ENCODE results near the gene CSNK1D. TPM values are rescaled to one million over a fixed set of nuclear protein-coding genes. Genes with fewer than 3 reads are reported as not detected.

Gene CSNK1D
- total RNA-seq, 1 experiment from 2014 or later, result 157 TPM

GRCh38 chr17:82310877-82311276, 37.4 kb upstream of the CSNK1D start:
- no peaks in the 10 kb centered on the region for H3K9me3 Mint-ChIP-seq (ENCODE audit: low read depth, unreplicated experiment)
- CTCF ChIA-PET, result no interaction called here
- BruUV-seq (replicated peaks), result no TSS peak

GRCh38 chr17:82309656-82310570, 36.4 kb upstream of the CSNK1D start:
- H3K9me3 Mint-ChIP-seq (ENCODE audit: low read depth, unreplicated experiment), result no peaks in the 10 kb centered on the region
- H3K27ac Mint-ChIP-seq (ENCODE audit: unreplicated experiment), result no peak overlapping the region
- BruUV-seq (replicated peaks), result no TSS peak
- DNase-seq, result no peak
- peaks cover 10% of the 10 kb centered on the region for H3K4me1 Mint-ChIP-seq (ENCODE audit: low read depth, unreplicated experiment)
- intact Hi-C loops (cut with micrococcal nuclease; ENCODE audit: unreplicated experiment), result no loop called here
- no peak for TF ChIP-seq CTCF (IDR thresholded peaks at IDR 0.05; ENCODE audit: unreplicated experiment)
- H3K4me3 Mint-ChIP-seq (ENCODE audit: low read depth, unreplicated experiment), result no peak overlapping the region
- H3K27me3 Mint-ChIP-seq (ENCODE audit: unreplicated experiment), result peaks cover 64% of the 10 kb centered on the region
- H3K36me3 Mint-ChIP-seq (ENCODE audit: insufficient read depth, unreplicated experiment), result no peaks in the 10 kb centered on the region
- CTCF ChIA-PET, result interaction anchor here (0.6 to 1.2 kb wide), 3 partner anchors 9 to 611 kb away, joined by 3 to 4 read pairs (median 3); no protein-coding TSS in a partner anchor

More at GRCh38 chr17:82310877-82311276, 37.4 kb upstream of the CSNK1D start:
- Mint-ChIP-seq H3K4me1 (ENCODE audit: low read depth, unreplicated experiment) (peaks cover 13% of the 10 kb centered on the region), H3K4me3 (ENCODE audit: low read depth, unreplicated experiment) (no peak overlapping the region), H3K27me3 (ENCODE audit: unreplicated experiment) (peaks cover 73% of the 10 kb centered on the region), H3K36me3 (ENCODE audit: insufficient read depth, unreplicated experiment) (no peaks in the 10 kb centered on the region), H3K27ac (ENCODE audit: unreplicated experiment) (no peak overlapping the region)
- no peak for TF ChIP-seq CTCF (IDR thresholded peaks at IDR 0.05; ENCODE audit: unreplicated experiment)
- intact Hi-C loops (cut with micrococcal nuclease; ENCODE audit: unreplicated experiment), result no loop called here
- DNase-seq, result no peak

GRCh38 chr17:82305727-82306300, 32.3 kb upstream of the CSNK1D start:
- Mint-ChIP-seq H3K27me3 (ENCODE audit: unreplicated experiment) (peaks cover 52% of the 10 kb centered on the region), H3K4me1 (ENCODE audit: low read depth, unreplicated experiment) (peaks cover 12% of the 10 kb centered on the region), H3K9me3 (ENCODE audit: low read depth, unreplicated experiment) (no peaks in the 10 kb centered on the region), H3K36me3 (ENCODE audit: insufficient read depth, unreplicated experiment) (no peaks in the 10 kb centered on the region), H3K4me3 (ENCODE audit: low read depth, unreplicated experiment) (no peak overlapping the region), H3K27ac (ENCODE audit: unreplicated experiment) (no peak overlapping the region)
- BruUV-seq (replicated peaks), result no TSS peak
- TF ChIP-seq CTCF (IDR thresholded peaks at IDR 0.05; ENCODE audit: unreplicated experiment), result no peak
- DNase-seq, result no peak
- intact Hi-C loops (cut with micrococcal nuclease; ENCODE audit: unreplicated experiment), result no loop called here
- CTCF ChIA-PET, result interaction anchor here (0.7 kb wide), 1 partner anchor 129 kb away, joined by 3 read pairs; no protein-coding TSS in a partner anchor

GRCh38 chr17:82304826-82305726, 31.6 kb upstream of the CSNK1D start:
- BruUV-seq (replicated peaks), result no TSS peak
- peaks cover 19% of the 10 kb centered on the region for H3K4me1 Mint-ChIP-seq (ENCODE audit: low read depth, unreplicated experiment)
- no peak for DNase-seq
- no peak overlapping the region for H3K4me3 Mint-ChIP-seq (ENCODE audit: low read depth, unreplicated experiment)
- peaks cover 44% of the 10 kb centered on the region for H3K27me3 Mint-ChIP-seq (ENCODE audit: unreplicated experiment)
- no peak for TF ChIP-seq CTCF (IDR thresholded peaks at IDR 0.05; ENCODE audit: unreplicated experiment)
- no peaks in the 10 kb centered on the region for H3K36me3 Mint-ChIP-seq (ENCODE audit: insufficient read depth, unreplicated experiment)
- H3K27ac Mint-ChIP-seq (ENCODE audit: unreplicated experiment), result no peak overlapping the region
- intact Hi-C loops (cut with micrococcal nuclease; ENCODE audit: unreplicated experiment), result no loop called here
- H3K9me3 Mint-ChIP-seq (ENCODE audit: low read depth, unreplicated experiment), result no peaks in the 10 kb centered on the region
- CTCF ChIA-PET, result interaction anchor here (0.7 kb wide), 3 partner anchors 13 to 70 kb away, joined by 3 to 6 read pairs (median 3); no protein-coding TSS in a partner anchor
